CD4-positive, alpha-beta T cell treated with Interferon alpha-2 for 1 hour (primary cell): Measurements from ENCODE around the gene MPPED2.
"Not testable (repeated sequence)": the region's sequence is repeated elsewhere in the genome, so short reads cannot be mapped to it uniquely, and the experiment has no call there.

Experiments used
- DNase-seq, 2 donors: peaks; one replicate each; pipeline ENCODE4 v3.0.0-alpha.2; 2020 to 2022

The MPPED2 gene

GRCh38 chr11:30573951-30574350 lies 12.2 kb downstream of the MPPED2 start:
- DNase-seq = no peak

- DNase-seq = no peak
Measured at GRCh38 chr11:30568931-30569330, 17.2 kb downstream of the MPPED2 start.

GRCh38 chr11:30567644-30568043 lies 18.5 kb downstream of the MPPED2 start:
- no peak for DNase-seq

GRCh38 chr11:30567120-30567519 lies 19.0 kb downstream of the MPPED2 start:
- DNase-seq = no peak

GRCh38 chr11:30566482-30566881 lies 19.7 kb downstream of the MPPED2 start:
- no peak for DNase-seq

GRCh38 chr11:30565027-30565426 lies 21.1 kb downstream of the MPPED2 start:
- no peak for DNase-seq

GRCh38 chr11:30561691-30562415 lies 24.3 kb downstream of the MPPED2 start:
- DNase-seq = no peak

GRCh38 chr11:30560206-30561106 lies 25.7 kb downstream of the MPPED2 start:
- no peak for DNase-seq

- DNase-seq = no peak
Measured at GRCh38 chr11:30559004-30559403, 27.1 kb downstream of the MPPED2 start.

- DNase-seq = not testable (repeated sequence)
Measured at GRCh38 chr11:30554587-30554986, 31.6 kb downstream of the MPPED2 start.

- DNase-seq = no peak
Measured at GRCh38 chr11:30553521-30554110, 32.5 kb downstream of the MPPED2 start.

GRCh38 chr11:30552839-30553238 lies 33.3 kb downstream of the MPPED2 start:
- DNase-seq = no peak

GRCh38 chr11:30550022-30550542 lies 36.1 kb downstream of the MPPED2 start:
- no peak for DNase-seq

GRCh38 chr11:30549565-30549964 lies 36.6 kb downstream of the MPPED2 start:
- DNase-seq = no peak

GRCh38 chr11:30546334-30546733 lies 39.8 kb downstream of the MPPED2 start:
- no peak for DNase-seq

GRCh38 chr11:30545507-30545906 lies 40.6 kb downstream of the MPPED2 start:
- DNase-seq = no peak

- no peak for DNase-seq
Measured at GRCh38 chr11:30543066-30543465, 43.1 kb downstream of the MPPED2 start.

GRCh38 chr11:30540781-30541180 lies 45.4 kb downstream of the MPPED2 start:
- DNase-seq = no peak

- no peak for DNase-seq
Measured at GRCh38 chr11:30538251-30538650, 47.9 kb downstream of the MPPED2 start.

- DNase-seq = no peak
Measured at GRCh38 chr11:30535818-30536217, 50.3 kb downstream of the MPPED2 start.

- no peak for DNase-seq
Measured at GRCh38 chr11:30533445-30533947, 52.7 kb downstream of the MPPED2 start.

GRCh38 chr11:30527566-30527965 lies 58.6 kb downstream of the MPPED2 start:
- DNase-seq = no peak

GRCh38 chr11:30526558-30526957 lies 59.6 kb downstream of the MPPED2 start:
- DNase-seq = no peak
